ENCODE results near the gene KRT72. TPM values are rescaled to one million over a fixed set of nuclear protein-coding genes. Genes with fewer than 3 reads are reported as not detected.

Gene KRT72
- not detected in 2 replicates for total RNA-seq (2014; rRNA removed; shearing (Covaris generic))

DNA sequence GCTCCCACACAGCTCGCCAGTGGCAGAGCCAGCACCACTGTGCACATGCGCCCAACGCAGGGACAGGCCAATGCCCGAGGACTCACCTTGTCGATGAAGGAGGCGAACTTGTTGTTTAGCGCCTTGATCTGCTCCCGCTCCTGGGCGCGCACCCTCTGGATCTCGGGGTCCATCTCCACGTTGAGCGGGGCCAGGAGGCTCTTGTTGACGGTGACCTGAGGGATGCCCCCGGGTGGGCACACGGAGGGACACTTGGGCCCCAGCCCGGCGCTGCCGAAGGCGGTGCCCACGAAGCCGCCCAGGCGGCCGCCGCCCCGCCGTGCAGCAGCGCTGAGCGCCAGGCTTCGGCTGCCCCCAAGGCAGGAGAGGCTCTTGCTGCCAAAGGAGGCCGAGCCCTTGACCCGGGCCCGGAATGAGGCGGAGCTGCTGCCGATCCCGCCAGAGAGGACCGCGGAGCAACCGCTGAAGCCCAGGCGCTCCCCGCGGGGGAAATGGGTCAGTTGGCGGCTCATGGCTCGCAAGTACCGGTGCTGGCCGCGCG, at the start of gene KRT72:
Gene KRT72, minus strand, starts transcription at position 523 of the 541 bp plus-strand sequence. Its CDS starts 11 bp downstream, at position 512.
- in situ Hi-C loops (cut with HindIII; ENCODE audit: low sequenced_read_pairs): no loop called here
- no peak for DNase-seq (ENCODE audit: low spot score)

DNA sequence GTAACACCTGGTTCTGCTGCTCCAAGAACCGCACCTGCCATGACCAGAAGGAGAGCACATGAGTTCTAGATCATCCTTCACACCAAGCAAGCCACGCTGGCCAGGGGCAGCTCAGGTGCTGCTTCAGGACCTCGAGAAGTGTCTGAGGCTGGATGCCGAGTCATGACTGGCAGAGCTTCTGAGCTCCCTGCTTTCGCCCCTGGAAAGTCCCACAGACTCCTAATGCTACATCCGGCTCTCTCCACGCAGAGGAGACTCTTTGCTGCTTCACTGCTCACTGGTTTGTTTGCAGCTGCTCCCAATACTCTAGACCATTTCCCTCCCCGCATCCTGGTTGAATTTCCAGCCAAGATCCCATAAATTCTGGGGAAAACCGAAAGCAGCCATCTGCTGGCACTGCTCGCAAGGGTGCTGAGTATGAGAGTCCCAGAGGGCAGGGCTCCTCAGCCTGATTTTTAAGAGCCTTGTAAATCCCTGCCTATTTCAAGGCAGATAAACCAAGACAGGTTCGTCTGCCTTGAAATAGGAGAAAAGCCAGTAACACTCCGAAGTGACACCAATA, 49.3 kb upstream of the KRT72 start:
- no peak for DNase-seq (ENCODE audit: low spot score)
- in situ Hi-C loops (cut with HindIII; ENCODE audit: low sequenced_read_pairs): no loop called here

DNA sequence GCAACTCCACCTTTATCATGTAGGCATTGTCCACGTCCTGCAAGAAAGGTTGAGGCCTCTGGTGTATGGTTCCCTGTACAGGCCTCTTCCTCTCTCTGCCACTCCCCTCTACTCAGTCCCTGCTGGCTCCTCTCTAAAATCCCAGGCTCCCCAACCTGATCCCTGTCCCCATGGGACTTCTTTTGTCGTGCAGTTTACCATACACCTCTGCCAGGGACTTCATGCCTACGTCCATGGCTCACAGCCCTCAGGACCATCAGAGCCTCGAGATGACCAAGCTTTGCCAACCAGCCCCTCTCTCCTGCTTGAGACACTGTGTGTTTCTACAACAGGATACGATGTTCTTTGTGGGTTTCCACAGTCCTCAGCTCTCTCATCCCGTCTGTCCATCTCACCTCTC, 47.8 kb upstream of the KRT72 start:
- DNase-seq (ENCODE audit: low spot score): no peak
- in situ Hi-C loops (cut with HindIII; ENCODE audit: low sequenced_read_pairs): loop anchor here (10.0 kb wide), 1 partner anchor 56 kb away; the partner anchor contains the start of gene KRT77

DNA sequence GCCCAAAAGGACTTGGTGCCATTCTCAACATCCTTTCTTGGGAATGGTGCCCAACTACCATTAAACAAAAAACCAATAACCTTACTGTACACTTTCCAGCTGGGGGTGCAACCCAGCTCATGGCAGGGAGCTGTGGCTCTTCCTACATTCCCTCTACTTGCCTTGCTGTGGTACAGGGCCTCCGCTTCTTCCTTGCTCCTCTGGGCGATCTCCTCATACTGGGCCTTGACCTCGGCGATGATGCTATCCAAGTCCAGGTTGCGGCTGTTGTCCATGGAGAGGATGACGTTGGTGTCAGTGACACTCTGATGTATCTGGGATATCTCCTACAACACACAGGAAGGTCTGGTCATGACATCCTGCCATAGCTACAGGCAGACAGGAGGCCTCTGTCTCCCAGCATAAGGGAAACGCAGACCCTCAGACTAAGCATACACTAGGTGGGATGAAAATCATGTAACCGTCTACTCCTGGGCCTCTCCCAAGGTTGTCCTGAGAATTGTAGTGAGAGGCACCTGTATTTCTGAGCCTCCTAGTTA, 46.8 kb upstream of the KRT72 start:
- DNase-seq (ENCODE audit: low spot score): no peak
- in situ Hi-C loops (cut with HindIII; ENCODE audit: low sequenced_read_pairs): loop anchor here (10.0 kb wide), 1 partner anchor 57 kb away; the partner anchor contains the start of gene KRT77

DNA sequence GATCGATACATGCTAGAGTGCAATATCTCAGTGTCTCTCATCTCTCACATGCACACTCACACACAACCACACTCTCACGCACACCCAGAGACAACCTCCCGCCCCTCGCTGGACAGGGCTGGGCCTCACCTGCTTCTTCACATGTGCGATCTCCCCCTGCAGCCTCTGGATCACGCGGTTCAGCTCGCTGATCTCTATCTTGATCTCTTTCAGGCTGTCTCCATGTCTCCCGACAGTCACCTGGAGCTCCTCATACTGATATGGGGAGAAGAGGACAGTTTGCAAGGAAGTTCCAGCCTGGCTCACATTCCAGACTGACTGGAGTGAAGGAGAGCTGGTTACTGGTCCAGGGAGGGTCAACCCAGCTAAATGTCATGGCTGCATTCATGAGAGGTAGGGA, 46.3 kb upstream of the KRT72 start:
- in situ Hi-C loops (cut with HindIII; ENCODE audit: low sequenced_read_pairs): loop anchor here (10.0 kb wide), 1 partner anchor 57 kb away; the partner anchor contains the start of gene KRT77
- no peak for DNase-seq (ENCODE audit: low spot score)

DNA sequence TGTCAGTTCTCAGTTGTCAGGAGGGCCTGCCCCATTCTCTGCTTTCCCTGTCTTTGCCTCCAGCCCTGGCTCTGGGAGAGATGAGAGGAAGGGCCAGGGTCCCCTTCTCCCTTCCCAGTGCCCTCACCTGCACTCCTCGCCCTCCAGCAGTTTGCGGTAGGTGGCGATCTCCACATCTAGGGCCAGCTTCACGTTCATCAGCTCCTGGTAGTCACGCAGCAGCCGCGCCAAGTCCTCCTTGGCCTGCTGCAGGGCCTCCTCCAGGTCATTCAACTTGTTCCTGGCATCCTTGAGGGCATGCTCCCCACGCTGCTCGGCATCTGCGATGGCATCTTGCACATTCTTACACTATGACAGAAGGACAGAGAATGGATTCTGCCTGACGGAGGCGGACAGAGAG, 45.4 kb upstream of the KRT72 start:
- DNase-seq (ENCODE audit: low spot score): no peak
- in situ Hi-C loops (cut with HindIII; ENCODE audit: low sequenced_read_pairs): loop anchor here (10.0 kb wide), 1 partner anchor 58 kb away; the partner anchor contains the start of gene KRT77

DNA sequence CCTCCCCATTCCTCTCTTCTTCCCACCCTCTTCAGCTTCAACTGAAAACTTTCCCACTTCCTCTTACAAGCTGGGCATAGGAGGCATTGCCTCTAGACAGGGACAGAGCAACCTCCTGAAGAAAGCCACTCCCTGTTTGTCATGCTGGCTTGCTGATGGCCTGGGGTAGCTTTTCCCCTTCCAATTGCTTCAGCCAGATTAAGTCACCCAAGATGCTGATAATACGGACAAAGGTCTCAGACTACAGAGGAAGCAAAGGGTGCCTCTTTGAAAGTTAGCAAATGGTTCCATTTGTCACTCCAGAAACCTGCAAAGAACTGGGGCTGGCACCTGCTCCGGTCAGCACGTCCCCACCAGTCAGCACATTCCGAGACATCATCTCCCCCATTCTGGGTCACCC, 44.7 kb upstream of the KRT72 start:
- in situ Hi-C loops (cut with HindIII; ENCODE audit: low sequenced_read_pairs): loop anchor here (10.0 kb wide), 1 partner anchor 59 kb away; the partner anchor contains the start of gene KRT77
- no peak for DNase-seq (ENCODE audit: low spot score)

DNA sequence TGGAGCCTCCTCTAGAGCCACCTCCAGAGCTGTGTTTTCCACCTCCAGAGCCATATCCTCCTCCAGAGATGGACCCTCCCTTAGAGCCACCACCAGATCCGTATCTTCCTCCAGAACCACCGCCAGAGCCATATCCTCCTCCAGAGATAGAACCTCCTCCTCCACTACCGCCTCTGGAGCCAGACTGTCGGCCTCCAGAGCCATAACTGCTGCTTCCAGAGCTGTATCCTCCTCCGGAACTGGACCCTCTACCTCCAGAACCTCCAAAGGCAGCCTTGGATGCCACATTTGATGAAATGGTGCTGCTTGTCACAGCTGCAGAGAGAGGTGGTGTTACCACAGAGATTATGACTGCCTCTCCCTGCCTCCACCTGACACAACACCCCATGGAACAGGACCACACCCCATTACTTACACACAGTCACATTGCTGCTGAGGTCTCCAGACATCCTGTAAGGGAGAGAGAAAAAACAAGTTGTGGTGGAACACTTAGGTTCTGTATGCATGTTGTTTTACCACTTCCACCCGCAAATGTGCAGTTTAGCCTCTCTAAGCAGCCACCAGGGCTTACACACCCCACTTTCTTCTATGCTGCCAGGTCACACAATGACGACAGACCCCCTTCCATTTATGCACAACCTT, 44.0 kb upstream of the KRT72 start:
- no peak for DNase-seq (ENCODE audit: low spot score)
- in situ Hi-C loops (cut with HindIII; ENCODE audit: low sequenced_read_pairs): loop anchor here (10.0 kb wide), 1 partner anchor 60 kb away; the partner anchor contains the start of gene KRT77

DNA sequence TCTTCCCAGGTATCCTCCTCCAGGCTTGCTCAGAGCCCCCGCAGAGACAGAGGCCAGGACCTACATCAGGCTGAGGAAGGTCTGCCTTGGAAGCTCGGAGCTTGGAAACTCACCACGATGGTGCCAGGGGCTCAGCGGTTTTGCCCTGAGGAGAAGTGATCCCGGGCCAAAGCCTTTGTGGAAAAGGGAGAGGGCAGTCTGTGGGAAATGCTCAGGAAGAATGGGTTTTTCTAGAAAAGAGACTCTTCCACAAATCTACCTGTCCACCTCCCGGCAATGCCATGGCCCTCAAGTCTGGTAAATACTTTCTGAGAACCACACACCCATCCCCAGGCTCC, 42.8 kb upstream of the KRT72 start:
- DNase-seq (ENCODE audit: low spot score): no peak
- in situ Hi-C loops (cut with HindIII; ENCODE audit: low sequenced_read_pairs): loop anchor here (10.0 kb wide), 1 partner anchor 61 kb away; the partner anchor contains the start of gene KRT77

DNA sequence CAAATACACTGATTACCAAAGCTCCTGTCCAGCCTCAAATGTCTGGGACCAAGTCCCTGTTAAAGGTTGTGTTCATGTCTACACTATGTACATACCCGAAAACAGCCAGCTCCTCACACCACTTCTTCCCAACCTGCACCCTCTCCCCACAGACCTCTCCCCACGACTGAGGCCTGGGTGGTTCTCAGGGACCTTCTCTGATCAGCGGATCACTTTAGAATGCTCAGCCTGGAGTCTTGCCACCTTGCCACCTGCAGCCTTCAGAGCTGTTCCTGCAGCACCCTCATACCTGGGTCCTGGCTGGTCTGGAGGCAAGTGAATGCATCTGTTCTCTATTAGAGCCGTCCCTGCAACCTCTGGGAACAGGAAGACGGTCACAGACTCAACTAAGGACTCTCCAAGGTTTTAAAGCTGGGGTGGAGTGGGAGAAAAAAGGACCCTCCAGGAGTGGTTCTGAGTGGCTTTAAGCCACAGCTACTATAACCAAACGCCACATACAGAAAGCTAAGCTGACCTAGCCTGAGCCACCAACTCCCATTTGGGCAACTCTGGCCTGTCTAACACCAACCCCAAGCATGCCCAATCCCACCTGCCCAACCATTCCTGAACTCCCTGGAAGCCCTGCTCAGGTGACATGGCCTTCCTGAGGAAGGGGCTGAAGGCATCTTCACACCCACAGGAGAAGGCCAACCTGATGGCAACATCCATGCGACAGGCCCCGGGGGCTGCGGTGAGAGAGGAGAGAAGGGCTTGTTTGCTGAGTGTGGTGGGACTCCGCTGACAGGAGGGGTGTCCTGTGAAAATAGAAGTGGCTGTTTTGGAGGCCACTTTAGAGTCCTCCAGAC, 42.2 kb upstream of the KRT72 start:
- no peak for DNase-seq (ENCODE audit: low spot score)
- in situ Hi-C loops (cut with HindIII; ENCODE audit: low sequenced_read_pairs): loop anchor here (10.0 kb wide), 1 partner anchor 61 kb away; the partner anchor contains the start of gene KRT77

DNA sequence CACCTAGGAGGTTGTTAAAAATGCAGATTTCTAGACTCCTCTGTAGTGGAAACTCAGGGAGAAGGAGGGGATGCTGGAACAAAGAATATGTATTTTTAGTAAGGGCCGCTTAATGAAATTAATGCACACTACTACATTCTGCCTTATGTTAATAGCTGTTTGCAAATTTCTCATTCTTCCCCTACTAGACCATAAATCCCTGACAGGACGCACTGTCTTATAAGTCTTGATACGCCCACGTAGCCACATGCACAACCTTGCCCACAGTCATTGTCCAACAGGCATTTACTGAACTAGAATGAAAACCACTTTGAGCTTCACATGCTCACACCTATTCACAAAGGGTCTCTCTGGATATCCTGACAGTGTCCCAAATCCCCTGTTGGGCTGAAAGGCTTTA, 40.2 kb upstream of the KRT72 start:
- no peak for DNase-seq (ENCODE audit: low spot score)
- in situ Hi-C loops (cut with HindIII; ENCODE audit: low sequenced_read_pairs): loop anchor here (10.0 kb wide), 1 partner anchor 63 kb away; the partner anchor contains the start of gene KRT77

DNA sequence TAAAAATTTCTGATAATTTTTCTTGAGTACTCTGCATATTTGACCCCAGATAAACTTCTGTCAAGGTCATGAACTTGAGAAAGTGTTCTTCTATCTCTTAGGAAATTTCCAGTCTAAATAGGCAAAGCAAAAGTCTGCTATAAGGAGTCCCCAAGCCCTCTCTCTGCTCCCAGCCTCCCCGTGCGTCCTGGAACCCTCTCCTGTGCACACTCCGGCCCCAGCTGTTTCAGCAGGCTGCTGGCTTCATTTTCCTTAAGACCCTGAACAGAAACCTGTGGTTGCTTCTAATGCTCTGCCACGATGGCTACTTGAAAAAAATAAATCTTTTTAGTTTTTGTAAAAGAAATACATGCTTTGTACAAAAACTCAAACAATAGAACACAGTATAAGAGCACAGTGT, 36.0 kb upstream of the KRT72 start:
- DNase-seq (ENCODE audit: low spot score): no peak
- in situ Hi-C loops (cut with HindIII; ENCODE audit: low sequenced_read_pairs): no loop called here

DNA sequence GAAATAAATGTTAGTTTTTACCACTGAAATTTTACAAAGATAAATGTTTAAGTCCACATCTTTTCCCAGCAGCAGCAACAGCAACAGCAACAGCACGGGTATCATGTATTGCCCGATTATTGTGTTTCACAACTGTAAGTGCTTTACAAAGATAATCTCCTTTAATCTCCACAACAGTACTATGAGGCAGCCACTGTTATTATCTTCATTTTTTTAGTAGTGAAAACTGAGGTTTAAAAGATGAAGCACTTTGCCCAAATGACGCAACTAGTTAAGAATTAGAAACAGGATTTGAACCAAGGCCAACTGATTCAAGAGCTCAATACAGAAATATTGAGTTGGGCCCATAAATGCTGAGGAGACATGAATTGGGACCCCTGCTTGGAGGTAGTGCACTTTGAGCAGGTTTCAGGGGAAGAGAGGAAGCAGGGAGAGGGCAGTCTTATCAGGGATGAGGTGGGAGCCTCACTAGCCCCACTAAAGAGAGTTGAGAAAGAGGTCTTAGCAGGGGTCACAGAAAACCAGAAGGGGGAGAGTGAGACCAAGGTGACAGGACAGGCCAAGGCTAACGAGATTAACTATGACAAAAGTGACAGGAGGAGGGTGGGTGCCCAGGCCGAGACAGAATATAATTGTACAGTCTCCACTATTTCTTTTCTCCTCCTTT, 35.5 kb upstream of the KRT72 start:
- no peak for DNase-seq (ENCODE audit: low spot score)
- in situ Hi-C loops (cut with HindIII; ENCODE audit: low sequenced_read_pairs): no loop called here

DNA sequence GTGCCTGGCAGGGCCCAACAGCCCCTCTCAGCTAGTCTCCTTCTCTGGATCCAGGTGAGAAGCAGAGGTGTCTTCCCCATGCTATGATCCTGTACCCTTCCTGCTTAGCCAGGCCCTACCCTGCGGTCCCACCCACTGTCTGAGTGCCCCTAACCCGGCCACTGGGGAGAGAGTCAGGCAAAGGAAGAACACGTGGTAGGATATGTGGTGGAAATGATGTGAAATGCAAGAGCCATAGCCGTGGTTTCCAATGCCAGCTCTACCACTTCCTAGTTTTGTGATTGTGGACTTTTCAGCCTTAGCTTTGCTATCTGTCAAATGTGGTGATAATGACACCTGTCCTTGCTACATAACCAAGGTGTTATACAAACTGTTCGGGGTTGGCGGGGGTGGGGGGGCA, 34.9 kb upstream of the KRT72 start:
- DNase-seq (ENCODE audit: low spot score): no peak
- in situ Hi-C loops (cut with HindIII; ENCODE audit: low sequenced_read_pairs): no loop called here

DNA sequence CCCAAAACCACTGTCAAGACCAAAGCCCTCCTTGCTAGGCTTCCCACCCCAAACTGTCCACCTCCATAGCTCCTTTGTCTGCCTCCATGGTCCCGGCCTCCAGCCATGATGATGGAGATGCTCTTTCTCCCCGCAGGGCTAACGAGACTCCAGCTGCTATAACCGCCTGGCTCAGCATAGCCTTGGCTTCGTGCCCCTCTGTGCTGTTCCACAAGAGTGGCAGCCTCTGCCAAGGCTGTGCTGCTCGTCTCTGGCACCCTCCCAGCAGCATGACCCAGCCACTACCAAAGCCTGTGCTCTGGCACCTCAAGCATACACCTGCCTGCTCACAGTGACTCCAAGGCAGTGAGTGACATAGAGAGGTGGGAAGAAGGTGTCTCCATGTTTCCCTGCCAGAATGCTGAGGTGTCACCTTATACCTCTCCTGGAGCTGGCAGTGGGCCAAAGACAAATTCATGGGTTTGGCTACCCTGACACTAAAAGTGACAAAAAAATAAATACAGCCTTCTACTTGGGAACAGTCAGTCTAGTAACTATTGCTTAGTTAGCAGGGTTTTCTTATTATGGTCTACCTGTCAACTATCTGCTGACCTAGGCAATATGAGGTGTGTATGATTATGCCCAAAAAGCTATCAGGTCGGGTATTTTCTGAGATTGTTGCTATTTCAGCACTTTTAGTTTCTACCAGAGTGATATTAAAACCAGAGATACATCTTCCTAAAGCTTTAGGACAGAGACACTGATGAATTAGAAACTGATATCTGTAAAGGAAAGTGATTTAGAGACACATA, 33.2 kb upstream of the KRT72 start:
- in situ Hi-C loops (cut with HindIII; ENCODE audit: low sequenced_read_pairs): no loop called here
- DNase-seq (ENCODE audit: low spot score): peak; percentile 66

DNA sequence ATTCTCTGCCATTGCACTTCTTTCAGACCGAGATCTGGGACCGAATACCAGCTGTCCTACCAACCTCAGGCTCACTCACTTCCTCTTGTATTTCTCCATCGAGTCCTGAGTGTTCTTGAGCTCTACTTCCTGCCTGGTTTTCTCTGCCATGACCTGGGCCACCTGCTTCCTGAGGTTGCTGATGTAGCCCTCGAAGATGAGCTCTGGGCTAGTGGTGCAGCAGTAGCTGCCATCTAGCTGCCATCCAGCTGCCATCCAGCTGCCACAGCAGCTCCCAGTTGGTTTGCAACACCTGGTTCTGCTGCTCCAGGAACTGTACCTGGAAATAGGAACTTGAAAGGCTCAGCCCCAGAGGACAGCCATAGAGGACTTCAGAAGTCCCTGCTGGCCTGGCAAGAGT, 32.1 kb upstream of the KRT72 start:
- DNase-seq (ENCODE audit: low spot score): no peak
- in situ Hi-C loops (cut with HindIII; ENCODE audit: low sequenced_read_pairs): no loop called here

DNA sequence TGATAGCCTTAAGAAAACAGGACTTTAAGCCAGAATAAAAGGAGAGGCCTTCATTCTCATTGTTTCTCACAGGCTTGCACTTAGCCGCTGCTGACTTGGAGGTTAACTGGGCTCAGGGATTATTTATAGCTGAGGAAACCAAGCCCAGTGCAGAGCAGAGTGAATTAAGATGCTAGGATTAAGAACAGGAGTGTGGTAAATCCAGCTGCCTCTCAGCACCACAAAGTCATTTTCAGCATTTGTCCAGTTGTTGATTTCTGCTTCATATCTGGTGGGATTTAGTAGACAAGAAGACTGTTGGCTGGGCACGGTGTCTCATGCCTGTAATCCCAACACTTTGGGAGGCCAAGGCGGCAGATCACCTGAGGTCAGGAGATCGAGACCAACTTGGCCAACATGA, 31.4 kb upstream of the KRT72 start:
- DNase-seq (ENCODE audit: low spot score): no peak
- in situ Hi-C loops (cut with HindIII; ENCODE audit: low sequenced_read_pairs): no loop called here
